ENCODE results near the gene SRP68. TPM values are rescaled to one million over a fixed set of nuclear protein-coding genes. Genes with fewer than 3 reads are reported as not detected.
A peak's percentile ranks its signal among the peaks of the same experiment; 100 is the strongest.

Gene SRP68
- total RNA-seq, 1 donor from 2014 or later: 80.5 TPM

DNA sequence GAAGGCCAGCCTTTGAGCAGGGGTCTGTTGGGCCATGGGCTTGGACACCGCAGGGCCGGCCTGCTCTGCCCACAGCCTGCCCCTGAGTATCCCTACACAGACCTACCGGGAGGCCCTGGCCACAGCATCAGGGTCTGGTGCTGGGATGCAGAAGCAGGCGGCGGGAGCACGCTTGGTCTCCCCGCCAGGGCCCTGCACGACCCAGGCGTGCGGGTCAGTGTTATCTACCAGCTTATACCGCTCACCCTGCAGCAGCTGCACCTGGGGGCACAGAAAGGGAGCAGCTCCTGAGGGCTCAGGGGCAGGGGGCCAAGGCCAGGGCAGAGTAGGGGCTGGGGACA, 54.0 kb downstream of the SRP68 start:
- Mint-ChIP-seq H3K36me3 (no peaks in the 10 kb centered on the region), H3K27ac (no peak overlapping the region), H3K4me3 (no peak overlapping the region), H3K27me3 (ENCODE audit: low read depth) (peaks cover 5% of the 10 kb centered on the region), H3K9me3 (no peaks in the 10 kb centered on the region), H3K4me1 (peaks cover 11% of the 10 kb centered on the region)
- no peak for DNase-seq (ENCODE audit: low spot score in 2 of 2, unreplicated experiment in 2 of 2)
- TF ChIP-seq, protein P1, sequence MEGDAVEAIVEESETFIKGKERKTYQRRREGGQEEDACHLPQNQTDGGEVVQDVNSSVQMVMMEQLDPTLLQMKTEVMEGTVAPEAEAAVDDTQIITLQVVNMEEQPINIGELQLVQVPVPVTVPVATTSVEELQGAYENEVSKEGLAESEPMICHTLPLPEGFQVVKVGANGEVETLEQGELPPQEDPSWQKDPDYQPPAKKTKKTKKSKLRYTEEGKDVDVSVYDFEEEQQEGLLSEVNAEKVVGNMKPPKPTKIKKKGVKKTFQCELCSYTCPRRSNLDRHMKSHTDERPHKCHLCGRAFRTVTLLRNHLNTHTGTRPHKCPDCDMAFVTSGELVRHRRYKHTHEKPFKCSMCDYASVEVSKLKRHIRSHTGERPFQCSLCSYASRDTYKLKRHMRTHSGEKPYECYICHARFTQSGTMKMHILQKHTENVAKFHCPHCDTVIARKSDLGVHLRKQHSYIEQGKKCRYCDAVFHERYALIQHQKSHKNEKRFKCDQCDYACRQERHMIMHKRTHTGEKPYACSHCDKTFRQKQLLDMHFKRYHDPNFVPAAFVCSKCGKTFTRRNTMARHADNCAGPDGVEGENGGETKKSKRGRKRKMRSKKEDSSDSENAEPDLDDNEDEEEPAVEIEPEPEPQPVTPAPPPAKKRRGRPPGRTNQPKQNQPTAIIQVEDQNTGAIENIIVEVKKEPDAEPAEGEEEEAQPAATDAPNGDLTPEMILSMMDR (IDR thresholded peaks at IDR 0.05; ENCODE audit: unreplicated experiment): no peak

DNA sequence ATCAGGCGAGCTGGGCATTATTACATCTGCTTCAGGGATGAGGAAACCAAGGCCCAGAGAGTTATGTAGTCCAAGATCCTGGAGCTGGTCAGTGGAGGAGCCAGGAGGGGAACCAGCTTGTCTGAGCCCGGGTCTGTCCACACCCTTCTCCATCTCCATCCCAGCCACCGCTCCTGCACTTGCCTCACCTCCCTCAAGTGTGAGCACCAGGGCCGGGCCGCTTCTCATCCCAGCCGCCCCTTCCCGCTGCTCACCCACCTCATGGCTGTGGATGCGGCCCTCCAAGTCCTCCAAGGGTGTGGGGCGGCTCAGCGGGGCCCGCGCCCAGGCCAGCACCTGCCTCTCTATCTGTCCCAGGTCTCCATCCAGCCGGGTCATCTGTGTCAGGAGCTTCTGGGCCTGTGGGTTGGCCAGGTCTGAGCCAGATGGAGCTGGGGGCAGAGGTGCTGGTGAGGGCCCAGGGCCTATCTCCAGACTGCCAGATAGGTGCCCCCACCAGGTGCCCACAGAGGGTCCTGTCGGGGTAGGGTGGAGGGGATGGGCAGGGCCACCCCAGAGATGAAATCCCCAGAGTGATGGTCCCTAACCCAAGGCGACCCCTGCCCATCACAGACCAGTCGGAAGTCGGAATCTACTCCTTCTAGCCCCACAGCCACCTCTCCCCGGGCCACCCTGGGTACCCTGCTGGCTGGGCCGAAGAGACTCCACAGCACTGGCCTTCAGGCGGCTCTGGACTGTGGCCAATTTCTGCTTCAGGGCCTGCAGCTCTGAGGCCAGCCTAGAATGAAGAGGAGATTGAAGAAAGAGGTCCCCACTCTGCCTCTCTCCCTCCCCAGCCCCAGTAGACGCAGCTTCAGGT, 54.6 kb downstream of the SRP68 start:
- no peaks in the 10 kb centered on the region for H3K9me3 Mint-ChIP-seq

DNA sequence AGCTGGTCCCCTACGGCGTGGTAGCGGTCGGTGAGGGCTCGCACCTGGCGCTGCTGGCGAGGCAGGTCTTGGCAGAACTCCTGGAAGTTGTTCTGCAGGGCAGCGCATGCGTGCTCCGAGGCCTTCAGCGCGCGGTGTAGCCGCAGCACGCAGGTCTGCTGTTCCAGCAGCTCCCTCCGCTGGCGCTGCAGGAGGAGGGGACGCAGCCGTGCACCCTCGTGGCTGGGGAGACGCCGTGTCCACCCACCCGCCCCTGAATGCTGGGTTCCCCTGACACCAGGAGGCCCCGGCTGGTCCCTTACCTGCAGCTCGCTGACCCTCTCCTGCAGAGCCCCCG, 57.4 kb downstream of the SRP68 start:
- Mint-ChIP-seq H3K27me3 (ENCODE audit: low read depth) (peaks cover 5% of the 10 kb centered on the region), H3K4me3 (no peak overlapping the region), H3K9me3 (no peaks in the 10 kb centered on the region), H3K4me1 (peaks cover 11% of the 10 kb centered on the region), H3K36me3 (no peaks in the 10 kb centered on the region), H3K27ac (no peak overlapping the region)
- no peak for DNase-seq (ENCODE audit: low spot score in 2 of 2, unreplicated experiment in 2 of 2)
- TF ChIP-seq, protein P1 (IDR thresholded peaks at IDR 0.05; ENCODE audit: unreplicated experiment): no peak

More for the DNA sequence above, 54.6 kb downstream of the SRP68 start:
- Mint-ChIP-seq H3K27ac (no peak overlapping the region), H3K4me3 (no peak overlapping the region), H3K4me1 (peaks cover 11% of the 10 kb centered on the region), H3K27me3 (ENCODE audit: low read depth) (peaks cover 5% of the 10 kb centered on the region), H3K36me3 (no peaks in the 10 kb centered on the region)
- DNase-seq (ENCODE audit: low spot score in 2 of 2, unreplicated experiment in 2 of 2): no peak
- TF ChIP-seq, protein P1 (IDR thresholded peaks at IDR 0.05; ENCODE audit: unreplicated experiment): no peak

DNA sequence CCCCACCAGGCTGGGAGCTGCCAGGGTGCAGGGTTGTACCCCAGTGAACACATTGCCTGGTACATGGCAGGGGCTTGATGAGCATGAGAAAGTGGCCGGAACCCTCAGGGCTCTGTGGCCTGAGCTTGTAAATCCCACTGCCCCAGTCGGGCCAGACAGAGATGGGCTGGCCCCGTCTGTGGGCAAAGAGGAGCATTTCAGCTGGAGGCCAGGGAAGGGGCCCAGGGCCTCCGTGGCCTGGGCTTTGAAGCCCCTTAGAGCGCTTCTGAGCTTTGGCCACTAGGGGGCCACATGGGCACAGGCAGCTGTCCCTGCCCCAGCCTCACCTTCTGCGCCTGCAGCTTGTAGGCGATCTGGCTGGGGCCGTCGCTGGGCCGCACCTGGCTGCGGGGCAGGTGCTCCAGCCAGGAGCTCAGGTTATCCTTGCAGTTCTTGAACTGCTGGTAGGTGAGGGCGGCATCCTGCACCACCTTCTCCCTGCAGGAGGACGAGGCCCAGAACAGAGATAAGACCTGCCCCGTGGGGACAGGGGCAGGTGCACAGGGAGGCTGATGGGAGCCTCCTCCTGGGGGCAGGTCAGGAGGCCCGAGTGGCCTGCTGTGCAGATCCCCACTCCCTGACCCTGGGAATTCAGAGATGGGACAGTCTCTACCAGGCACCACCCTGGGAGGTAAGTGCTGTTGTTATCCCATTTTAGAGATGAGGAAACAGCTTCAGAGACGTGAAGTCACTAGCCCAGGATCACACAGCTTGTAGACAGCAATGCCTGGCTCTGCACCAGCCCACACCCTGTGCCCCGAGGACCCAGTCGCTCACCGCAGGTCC, 58.0 kb downstream of the SRP68 start:
- TF ChIP-seq, protein P1 (IDR thresholded peaks at IDR 0.05; ENCODE audit: unreplicated experiment): peak; percentile 99
- Mint-ChIP-seq H3K4me3 (no peak overlapping the region), H3K4me1 (peaks cover 11% of the 10 kb centered on the region), H3K27me3 (ENCODE audit: low read depth) (peaks cover 5% of the 10 kb centered on the region), H3K9me3 (no peaks in the 10 kb centered on the region), H3K27ac (peak overlapping the region; percentile 39), H3K36me3 (no peaks in the 10 kb centered on the region)
- peak; percentile 69 to 80 for DNase-seq (ENCODE audit: low spot score in 2 of 2, unreplicated experiment in 2 of 2)

DNA sequence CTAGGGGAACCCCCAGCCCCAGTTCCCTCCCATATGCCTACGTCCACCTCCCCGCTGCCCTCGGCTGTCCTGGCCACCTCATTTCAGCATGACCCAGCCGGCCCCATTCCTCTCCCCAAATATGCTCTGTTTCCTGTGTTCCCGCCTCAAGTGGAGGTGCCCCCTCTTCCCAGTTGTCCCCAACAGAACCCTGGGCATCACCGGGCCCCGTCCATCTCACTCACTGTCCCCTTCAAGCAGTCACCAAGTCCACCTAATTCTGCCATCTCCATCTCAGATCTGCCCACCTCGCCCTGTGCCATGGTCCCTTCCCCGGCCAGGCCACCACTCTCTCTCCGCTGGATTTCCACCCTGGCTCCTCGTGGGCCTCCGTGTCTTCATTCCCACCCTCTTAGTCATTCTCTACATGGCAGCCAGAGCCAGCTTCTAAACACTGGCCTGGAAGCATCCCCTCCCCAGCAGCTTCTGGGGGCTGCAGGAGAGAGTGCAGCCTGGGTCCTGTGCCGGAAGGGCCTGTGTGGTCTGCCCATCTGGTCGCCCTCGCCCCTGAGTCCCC, 58.9 kb downstream of the SRP68 start:
- Mint-ChIP-seq H3K36me3 (no peaks in the 10 kb centered on the region), H3K27ac (no peak overlapping the region), H3K27me3 (ENCODE audit: low read depth) (peaks cover 5% of the 10 kb centered on the region), H3K9me3 (no peaks in the 10 kb centered on the region), H3K4me3 (no peak overlapping the region), H3K4me1 (peaks cover 11% of the 10 kb centered on the region)
- TF ChIP-seq, protein P1 (IDR thresholded peaks at IDR 0.05; ENCODE audit: unreplicated experiment): no peak
- DNase-seq (ENCODE audit: low spot score in 2 of 2, unreplicated experiment in 2 of 2): no peak
